Measurements from ENCODE around the gene CYB5R2.

DNA sequence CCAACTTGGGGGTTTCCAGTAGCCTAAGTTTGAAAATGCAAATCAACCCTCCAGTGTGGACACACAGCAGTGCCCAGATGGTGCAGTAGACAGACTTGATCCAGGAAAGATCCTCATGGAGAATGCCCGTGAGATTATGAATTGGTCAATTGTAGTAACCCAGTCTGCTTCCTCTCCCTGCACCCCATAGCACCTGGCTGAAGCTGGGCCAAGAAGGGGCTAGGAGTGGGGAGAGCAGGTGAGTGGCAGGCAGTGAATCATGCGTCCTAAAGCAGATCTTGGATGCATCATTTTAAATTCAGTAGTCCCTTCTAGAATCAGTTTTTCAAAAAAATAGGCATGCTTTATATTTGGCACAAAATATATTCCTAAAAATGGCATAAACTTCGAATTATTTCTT is 52.2 kb downstream of the CYB5R2 start:
- no peak for TF ChIP-seq POLR2A (IDR thresholded peaks at IDR 0.05; ENCODE audit: extremely low read depth, insufficient read length)
- TF ChIP-seq, protein P1, sequence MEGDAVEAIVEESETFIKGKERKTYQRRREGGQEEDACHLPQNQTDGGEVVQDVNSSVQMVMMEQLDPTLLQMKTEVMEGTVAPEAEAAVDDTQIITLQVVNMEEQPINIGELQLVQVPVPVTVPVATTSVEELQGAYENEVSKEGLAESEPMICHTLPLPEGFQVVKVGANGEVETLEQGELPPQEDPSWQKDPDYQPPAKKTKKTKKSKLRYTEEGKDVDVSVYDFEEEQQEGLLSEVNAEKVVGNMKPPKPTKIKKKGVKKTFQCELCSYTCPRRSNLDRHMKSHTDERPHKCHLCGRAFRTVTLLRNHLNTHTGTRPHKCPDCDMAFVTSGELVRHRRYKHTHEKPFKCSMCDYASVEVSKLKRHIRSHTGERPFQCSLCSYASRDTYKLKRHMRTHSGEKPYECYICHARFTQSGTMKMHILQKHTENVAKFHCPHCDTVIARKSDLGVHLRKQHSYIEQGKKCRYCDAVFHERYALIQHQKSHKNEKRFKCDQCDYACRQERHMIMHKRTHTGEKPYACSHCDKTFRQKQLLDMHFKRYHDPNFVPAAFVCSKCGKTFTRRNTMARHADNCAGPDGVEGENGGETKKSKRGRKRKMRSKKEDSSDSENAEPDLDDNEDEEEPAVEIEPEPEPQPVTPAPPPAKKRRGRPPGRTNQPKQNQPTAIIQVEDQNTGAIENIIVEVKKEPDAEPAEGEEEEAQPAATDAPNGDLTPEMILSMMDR (IDR thresholded peaks at IDR 0.05; ENCODE audit: low read depth, low read length): no peak
